ENCODE data around the gene OSBPL9. TPM values are rescaled to one million over a fixed set of nuclear protein-coding genes. Genes with fewer than 3 reads are reported as not detected.

OSBPL9 gene
- polyA plus RNA-seq, 1 donor (not counting 4 experiments of a cell fraction or from before 2014, with no cell fraction given): 62.7 TPM

DNA sequence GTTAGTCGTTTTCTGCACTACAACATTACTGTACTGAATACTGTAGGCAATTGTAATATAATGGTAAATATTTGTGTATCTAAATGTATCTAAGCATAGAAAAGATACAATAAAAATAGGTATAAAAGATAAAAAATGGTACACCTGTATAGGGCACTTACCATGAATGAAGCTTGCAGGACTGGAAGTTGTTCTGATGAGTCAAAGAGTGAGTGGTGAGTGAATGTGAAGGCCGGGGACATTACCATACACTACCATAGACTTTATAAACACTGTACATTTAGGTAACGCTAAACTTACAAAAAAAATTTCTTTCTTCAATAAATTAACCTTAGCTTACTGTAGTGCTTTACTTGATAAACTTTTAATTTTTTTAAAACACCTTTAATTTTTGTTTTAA is 13.5 kb downstream of the OSBPL9 start:
- H3K4me3 ChIP-seq (ENCODE audit: control insufficient read depth in 2 of 3, extremely low read depth in 1 of 3, insufficient read depth in 2 of 3, low read depth in 1 of 3, low read length in 3 of 3): no peak overlapping the region
- no peak overlapping the region for H3K9ac ChIP-seq (ENCODE audit: control insufficient read depth, extremely low read depth, insufficient read depth, low read length)
- FAIRE-seq (no peak), DNase-seq (ENCODE audit: low read depth, low spot score) (no peak)
- TF ChIP-seq, protein P1, sequence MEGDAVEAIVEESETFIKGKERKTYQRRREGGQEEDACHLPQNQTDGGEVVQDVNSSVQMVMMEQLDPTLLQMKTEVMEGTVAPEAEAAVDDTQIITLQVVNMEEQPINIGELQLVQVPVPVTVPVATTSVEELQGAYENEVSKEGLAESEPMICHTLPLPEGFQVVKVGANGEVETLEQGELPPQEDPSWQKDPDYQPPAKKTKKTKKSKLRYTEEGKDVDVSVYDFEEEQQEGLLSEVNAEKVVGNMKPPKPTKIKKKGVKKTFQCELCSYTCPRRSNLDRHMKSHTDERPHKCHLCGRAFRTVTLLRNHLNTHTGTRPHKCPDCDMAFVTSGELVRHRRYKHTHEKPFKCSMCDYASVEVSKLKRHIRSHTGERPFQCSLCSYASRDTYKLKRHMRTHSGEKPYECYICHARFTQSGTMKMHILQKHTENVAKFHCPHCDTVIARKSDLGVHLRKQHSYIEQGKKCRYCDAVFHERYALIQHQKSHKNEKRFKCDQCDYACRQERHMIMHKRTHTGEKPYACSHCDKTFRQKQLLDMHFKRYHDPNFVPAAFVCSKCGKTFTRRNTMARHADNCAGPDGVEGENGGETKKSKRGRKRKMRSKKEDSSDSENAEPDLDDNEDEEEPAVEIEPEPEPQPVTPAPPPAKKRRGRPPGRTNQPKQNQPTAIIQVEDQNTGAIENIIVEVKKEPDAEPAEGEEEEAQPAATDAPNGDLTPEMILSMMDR (optimal IDR thresholded peaks at IDR 0.05 in 1 of 3, IDR thresholded peaks at IDR 0.05 in 1 of 3, conservative IDR thresholded peaks at IDR 0.05 in 1 of 3; ENCODE audit: extremely low read depth in 1 of 3, insufficient read depth in 2 of 3, low read length in 3 of 3): no peak
- TF ChIP-seq EZH2 (IDR thresholded peaks at IDR 0.05; ENCODE audit: low read length): no peak
- no peaks in the 10 kb centered on the region for H3K9me3 ChIP-seq (ENCODE audit: control insufficient read depth, low read depth, low read length)
- H3K36me3 ChIP-seq (ENCODE audit: control insufficient read depth in 2 of 2, extremely low read depth in 1 of 2, insufficient read depth in 2 of 2, low read length in 2 of 2): no peaks in the 10 kb centered on the region
- peaks cover 55% of the 10 kb centered on the region for H3K79me2 ChIP-seq (ENCODE audit: control insufficient read depth, insufficient read depth, low read length)
- no peaks in the 10 kb centered on the region for H4K20me1 ChIP-seq (ENCODE audit: control insufficient read depth, extremely low read depth, insufficient read depth, low read length)
- no peak overlapping the region for H2AFZ ChIP-seq (ENCODE audit: control insufficient read depth, low read length)
- no peak overlapping the region for H3K27ac ChIP-seq (ENCODE audit: control insufficient read depth, insufficient read depth, low read length)
- H3K9me1 ChIP-seq (ENCODE audit: control insufficient read depth, extremely low read depth, insufficient read depth, low read length): no peaks in the 10 kb centered on the region
- H3K4me2 ChIP-seq (ENCODE audit: control insufficient read depth, extremely low read depth, insufficient read depth, low read depth, low read length): no peak overlapping the region
- dilution Hi-C loops (cut with MboI; ENCODE audit: extremely low pct_ligation_motif_present, low sequenced_read_pairs): no loop called here
- H3K27me3 ChIP-seq (ENCODE audit: control insufficient read depth, extremely low read depth, insufficient read depth, low read length): no peaks in the 10 kb centered on the region
- peaks cover 3% of the 10 kb centered on the region for H3K4me1 ChIP-seq (ENCODE audit: control insufficient read depth, extremely low read depth, insufficient read depth, low read length)

DNA sequence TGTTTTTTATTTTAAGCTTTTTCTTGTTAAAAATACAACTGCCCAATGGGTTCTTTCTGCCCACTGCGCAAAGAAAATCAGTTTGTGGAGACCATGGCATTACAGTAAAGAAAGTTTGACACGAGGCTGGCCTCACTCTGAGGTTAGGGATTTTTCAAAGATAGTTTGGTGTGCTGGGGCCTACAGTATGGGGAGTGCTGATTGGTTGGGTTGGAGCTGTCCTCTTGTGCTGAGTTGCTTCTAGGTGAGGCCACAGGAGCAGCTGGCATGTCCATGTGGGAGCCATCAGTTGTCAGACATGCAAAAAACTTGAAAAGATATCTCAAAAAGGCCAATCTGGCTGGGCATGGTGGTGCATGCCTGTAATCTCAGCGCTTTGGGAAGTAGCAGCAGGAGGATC is 14.0 kb downstream of the OSBPL9 start:
- H3K4me1 ChIP-seq (ENCODE audit: control insufficient read depth, extremely low read depth, insufficient read depth, low read length): peaks cover 3% of the 10 kb centered on the region
- H3K79me2 ChIP-seq (ENCODE audit: control insufficient read depth, insufficient read depth, low read length): peaks cover 56% of the 10 kb centered on the region
- TF ChIP-seq, protein P1 (optimal IDR thresholded peaks at IDR 0.05 in 1 of 3, IDR thresholded peaks at IDR 0.05 in 1 of 3, conservative IDR thresholded peaks at IDR 0.05 in 1 of 3; ENCODE audit: extremely low read depth in 1 of 3, insufficient read depth in 2 of 3, low read length in 3 of 3): no peak
- no peak for TF ChIP-seq EZH2 (IDR thresholded peaks at IDR 0.05; ENCODE audit: low read length)
- H3K9me1 ChIP-seq (ENCODE audit: control insufficient read depth, extremely low read depth, insufficient read depth, low read length): no peaks in the 10 kb centered on the region
- no peak overlapping the region for H3K27ac ChIP-seq (ENCODE audit: control insufficient read depth, insufficient read depth, low read length)
- no peaks in the 10 kb centered on the region for H4K20me1 ChIP-seq (ENCODE audit: control insufficient read depth, extremely low read depth, insufficient read depth, low read length)
- dilution Hi-C loops (cut with MboI; ENCODE audit: extremely low pct_ligation_motif_present, low sequenced_read_pairs): no loop called here
- H3K4me3 ChIP-seq (ENCODE audit: control insufficient read depth in 2 of 3, extremely low read depth in 1 of 3, insufficient read depth in 2 of 3, low read depth in 1 of 3, low read length in 3 of 3): no peak overlapping the region
- H2AFZ ChIP-seq (ENCODE audit: control insufficient read depth, low read length): no peak overlapping the region
- H3K9me3 ChIP-seq (ENCODE audit: control insufficient read depth, low read depth, low read length): no peaks in the 10 kb centered on the region
- no peaks in the 10 kb centered on the region for H3K27me3 ChIP-seq (ENCODE audit: control insufficient read depth, extremely low read depth, insufficient read depth, low read length)
- no peaks in the 10 kb centered on the region for H3K36me3 ChIP-seq (ENCODE audit: control insufficient read depth in 2 of 2, extremely low read depth in 1 of 2, insufficient read depth in 2 of 2, low read length in 2 of 2)
- H3K4me2 ChIP-seq (ENCODE audit: control insufficient read depth, extremely low read depth, insufficient read depth, low read depth, low read length): no peak overlapping the region
- no peak overlapping the region for H3K9ac ChIP-seq (ENCODE audit: control insufficient read depth, extremely low read depth, insufficient read depth, low read length)
- DNase-seq (ENCODE audit: low read depth, low spot score) (no peak), FAIRE-seq (no peak)

All from keratinocyte (primary cell).